Measurements from ENCODE around the gene HSPA12B.

GRCh38 chr20:3745686-3746173, 13.2 kb downstream of the HSPA12B start:
- no peak for TF ChIP-seq CTCF (conservative IDR thresholded peaks at IDR 0.05)
- no peak for TF ChIP-seq ZFX (IDR thresholded peaks at IDR 0.05)
